Hematopoietic multipotent progenitor cell treated with erythropoietin and hydrocortisone succinate and interleukin-3 and kit ligand, for 8 days (in vitro differentiated cells): ENCODE data around the gene FAM193A.
A peak's percentile ranks its signal among the peaks of the same experiment; 100 is the strongest.
"Not testable (repeated sequence)": the region's sequence is repeated elsewhere in the genome, so short reads cannot be mapped to it uniquely, and the experiment has no call there.

ENCODE experiments used
- DNase-seq: peaks from one replicate; pipeline ENCODE4 v3.0.0-alpha.2; 2015

Gene FAM193A

GRCh38 chr4:2536193-2537010, at the start of gene FAM193A:
Gene FAM193A (plus strand): TSS chr4:2536647. CDS start chr4:2536916, 269 bp downstream.
- peak; percentile 98 for DNase-seq

- DNase-seq, result no peak
Measured at GRCh38 chr4:2486981-2487380, 49.5 kb upstream of the FAM193A start.

GRCh38 chr4:2487632-2488031, 48.8 kb upstream of the FAM193A start:
- no peak for DNase-seq

- no peak for DNase-seq
Measured at GRCh38 chr4:2489081-2489805, 47.2 kb upstream of the FAM193A start.

GRCh38 chr4:2489841-2490552, 46.5 kb upstream of the FAM193A start:
- no peak for DNase-seq

- no peak for DNase-seq
Measured at GRCh38 chr4:2492970-2493369, 43.5 kb upstream of the FAM193A start.

- DNase-seq, result no peak
Measured at GRCh38 chr4:2494992-2495391, 41.5 kb upstream of the FAM193A start.

GRCh38 chr4:2497324-2497723, 39.1 kb upstream of the FAM193A start:
- DNase-seq, result no peak

GRCh38 chr4:2497931-2498330, 38.5 kb upstream of the FAM193A start:
- DNase-seq, result no peak

GRCh38 chr4:2500547-2500946, 35.9 kb upstream of the FAM193A start:
- DNase-seq, result no peak

- DNase-seq, result no peak
Measured at GRCh38 chr4:2501034-2501594, 35.3 kb upstream of the FAM193A start.

- DNase-seq, result no peak
Measured at GRCh38 chr4:2503809-2504208, 32.6 kb upstream of the FAM193A start.

GRCh38 chr4:2507259-2507658, 29.2 kb upstream of the FAM193A start:
- DNase-seq, result no peak

GRCh38 chr4:2507855-2508254, 28.6 kb upstream of the FAM193A start:
- no peak for DNase-seq

- no peak for DNase-seq
Measured at GRCh38 chr4:2510351-2511259, 25.8 kb upstream of the FAM193A start.

- no peak for DNase-seq
Measured at GRCh38 chr4:2511645-2512131, 24.8 kb upstream of the FAM193A start.

- DNase-seq, result no peak
Measured at GRCh38 chr4:2512396-2513135, 23.9 kb upstream of the FAM193A start.

- DNase-seq, result not testable (repeated sequence)
Measured at GRCh38 chr4:2514193-2514592, 22.3 kb upstream of the FAM193A start.

- DNase-seq, result not testable (repeated sequence)
Measured at GRCh38 chr4:2514944-2515343, 21.5 kb upstream of the FAM193A start.

- no peak for DNase-seq
Measured at GRCh38 chr4:2515830-2516550, 20.5 kb upstream of the FAM193A start.

GRCh38 chr4:2516635-2517034, 19.8 kb upstream of the FAM193A start:
- DNase-seq, result no peak
